Measurements from ENCODE around the gene NDUFS5. TPM values are rescaled to one million over a fixed set of nuclear protein-coding genes. Genes with fewer than 3 reads are reported as not detected.

The NDUFS5 gene
- total and polyA plus RNA-seq, 10 of the 15 experiments (the other 5 are each of a cell fraction or from before 2014, with no cell fraction given), result 240 to 1,578 (median 831) TPM

DNA sequence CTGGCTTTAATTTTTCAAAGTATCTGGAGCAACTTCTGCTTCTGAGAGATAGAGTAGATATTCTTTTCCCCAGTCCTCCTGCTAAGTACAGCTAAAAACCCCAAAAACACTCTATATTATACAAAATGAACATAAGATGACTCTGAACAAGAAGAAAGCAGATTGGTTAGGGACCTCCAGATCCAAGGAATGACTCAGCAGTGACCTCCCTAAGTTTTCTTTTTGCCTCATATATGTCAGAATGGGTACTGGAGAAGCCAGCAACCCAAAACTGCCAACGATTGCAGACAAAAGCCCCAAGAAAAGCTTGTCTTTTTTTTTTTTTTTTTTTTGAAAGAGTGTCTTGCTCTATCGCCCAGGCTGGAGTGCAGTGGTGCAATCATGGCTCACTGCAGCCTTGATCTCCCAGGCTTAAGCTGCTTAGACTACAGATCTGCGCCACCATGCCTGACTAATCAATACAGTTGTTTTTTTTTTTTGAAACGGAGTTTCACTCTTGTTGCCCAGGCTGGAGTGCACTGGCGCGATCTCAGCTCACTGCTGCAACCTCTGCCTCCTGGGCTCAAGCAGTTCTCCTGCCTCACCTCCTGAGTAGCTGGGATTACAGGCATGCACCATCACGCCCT is 22.7 kb downstream of the NDUFS5 start:
- no peak overlapping the region for H3K4me3 ChIP-seq
- DNase-seq (ENCODE audit: low read depth, low spot score), result no peak
- BruUV-seq (replicated peaks), result no TSS peak
- POLR2A ChIA-PET, result interaction anchor here (0.7 kb wide), 1 partner anchor 14 kb away, joined by 4 read pairs; no protein-coding TSS in a partner anchor
- H2AFZ ChIP-seq (ENCODE audit: control insufficient read depth, low read depth, low read length), result no peak overlapping the region
- H3K79me2 ChIP-seq (ENCODE audit: control insufficient read depth, insufficient read depth, low read length), result no peaks in the 10 kb centered on the region
- CTCF ChIA-PET, result interaction anchor here (0.6 to 1.4 kb wide), 2 partner anchors 17 to 192 kb away, joined by 3 read pairs; no protein-coding TSS in a partner anchor
- RAD21 ChIA-PET (ENCODE audit: unreplicated experiment), result interaction anchor here (0.7 to 1.1 kb wide), 2 partner anchors 153 to 219 kb away, joined by 3 read pairs; no protein-coding TSS in a partner anchor
- SMC1A ChIA-PET (ENCODE audit: uncharacterized antibody, unreplicated experiment), result interaction anchor here (0.6 to 1.2 kb wide), 2 partner anchors 22 to 43 kb away, joined by 3 read pairs; partner anchors contain the start of gene NDUFS5
- H3K4me1 ChIP-seq (ENCODE audit: control insufficient read depth, insufficient read depth, low read length), result peaks cover 13% of the 10 kb centered on the region
- H3K27me3 ChIP-seq (replicated peaks in 1 of 2; ENCODE audit: control insufficient read depth in 2 of 2, insufficient read depth in 2 of 2, low read length in 1 of 2), result no peaks in the 10 kb centered on the region
- no peak overlapping the region for H3K27ac ChIP-seq (ENCODE audit: control insufficient read depth, insufficient read depth)
- no peaks in the 10 kb centered on the region; a peak in 1 of 4 replicates for H3K36me3 ChIP-seq (ENCODE audit: control insufficient read depth in 2 of 2, insufficient read depth in 2 of 2, low read length in 1 of 2)
- in situ Hi-C loops (cut with MboI) (no loop called here), intact Hi-C loops (cut with micrococcal nuclease; ENCODE audit: unreplicated experiment) (no loop called here)
- whole genome bisulfite sequencing (ENCODE audit: insufficient coverage, insufficient replicate concordance, low lambda C conversion rate, missing lambda C conversion rate), result 1% methylated on average over 7 of the region's 7 CpGs
- no peaks in the 10 kb centered on the region for H4K20me1 ChIP-seq (ENCODE audit: control insufficient read depth, insufficient read depth)
- no peaks in the 10 kb centered on the region for H3K9me3 ChIP-seq (replicated peaks; ENCODE audit: control insufficient read depth, insufficient read depth, low read length)
- FAIRE-seq, result peak; percentile 7
- peak; percentile 43 for ATAC-seq
- H3K4me2 ChIP-seq (ENCODE audit: control insufficient read depth, insufficient read depth), result no peak overlapping the region
- H3K9ac ChIP-seq (ENCODE audit: control insufficient read depth, insufficient read depth, low read length), result no peak overlapping the region
- TF ChIP-seq PML (IDR thresholded peaks at IDR 0.05; ENCODE audit: low read length) (no peak), FOXM1 (IDR thresholded peaks at IDR 0.05; ENCODE audit: low read depth, low read length) (no peak), NRF1 (conservative IDR thresholded peaks at IDR 0.05; ENCODE audit: low read depth, low read length) (no peak), EP300 (IDR thresholded peaks at IDR 0.05; ENCODE audit: borderline replicate concordance in 1 of 2, control insufficient read depth in 1 of 2, low read depth in 2 of 2, low read length in 2 of 2) (no peak), ZBED1 (IDR thresholded peaks at IDR 0.05; ENCODE audit: borderline replicate concordance) (no peak), RELA (IDR thresholded peaks at IDR 0.05; ENCODE audit: borderline replicate concordance, partially characterized antibody) (no peak), SMAD1 (IDR thresholded peaks at IDR 0.05; ENCODE audit: low read depth, partially characterized antibody) (no peak), SUPT20H (IDR thresholded peaks at IDR 0.05; ENCODE audit: borderline replicate concordance, control insufficient read depth, low read depth, low read length) (no peak), KAT2A (conservative IDR thresholded peaks at IDR 0.05; ENCODE audit: control insufficient read depth, low read depth, low read length) (no peak), POU2F2 (IDR thresholded peaks at IDR 0.05; ENCODE audit: borderline replicate concordance, low read depth, low read length) (no peak), IRF4 (IDR thresholded peaks at IDR 0.05; ENCODE audit: low read depth, low read length) (no peak), TCF7 (IDR thresholded peaks at IDR 0.05; ENCODE audit: borderline replicate concordance) (no peak), CEBPB (IDR thresholded peaks at IDR 0.05; ENCODE audit: borderline replicate concordance in 1 of 2, low read depth in 2 of 2, low read length in 2 of 2) (no peak)
- TF ChIP-seq, protein P1, sequence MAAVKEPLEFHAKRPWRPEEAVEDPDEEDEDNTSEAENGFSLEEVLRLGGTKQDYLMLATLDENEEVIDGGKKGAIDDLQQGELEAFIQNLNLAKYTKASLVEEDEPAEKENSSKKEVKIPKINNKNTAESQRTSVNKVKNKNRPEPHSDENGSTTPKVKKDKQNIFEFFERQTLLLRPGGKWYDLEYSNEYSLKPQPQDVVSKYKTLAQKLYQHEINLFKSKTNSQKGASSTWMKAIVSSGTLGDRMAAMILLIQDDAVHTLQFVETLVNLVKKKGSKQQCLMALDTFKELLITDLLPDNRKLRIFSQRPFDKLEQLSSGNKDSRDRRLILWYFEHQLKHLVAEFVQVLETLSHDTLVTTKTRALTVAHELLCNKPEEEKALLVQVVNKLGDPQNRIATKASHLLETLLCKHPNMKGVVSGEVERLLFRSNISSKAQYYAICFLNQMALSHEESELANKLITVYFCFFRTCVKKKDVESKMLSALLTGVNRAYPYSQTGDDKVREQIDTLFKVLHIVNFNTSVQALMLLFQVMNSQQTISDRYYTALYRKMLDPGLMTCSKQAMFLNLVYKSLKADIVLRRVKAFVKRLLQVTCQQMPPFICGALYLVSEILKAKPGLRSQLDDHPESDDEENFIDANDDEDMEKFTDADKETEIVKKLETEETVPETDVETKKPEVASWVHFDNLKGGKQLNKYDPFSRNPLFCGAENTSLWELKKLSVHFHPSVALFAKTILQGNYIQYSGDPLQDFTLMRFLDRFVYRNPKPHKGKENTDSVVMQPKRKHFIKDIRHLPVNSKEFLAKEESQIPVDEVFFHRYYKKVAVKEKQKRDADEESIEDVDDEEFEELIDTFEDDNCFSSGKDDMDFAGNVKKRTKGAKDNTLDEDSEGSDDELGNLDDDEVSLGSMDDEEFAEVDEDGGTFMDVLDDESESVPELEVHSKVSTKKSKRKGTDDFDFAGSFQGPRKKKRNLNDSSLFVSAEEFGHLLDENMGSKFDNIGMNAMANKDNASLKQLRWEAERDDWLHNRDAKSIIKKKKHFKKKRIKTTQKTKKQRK (IDR thresholded peaks at IDR 0.05; ENCODE audit: low read depth, low read length), result no peak
- TF ChIP-seq, protein P2, sequence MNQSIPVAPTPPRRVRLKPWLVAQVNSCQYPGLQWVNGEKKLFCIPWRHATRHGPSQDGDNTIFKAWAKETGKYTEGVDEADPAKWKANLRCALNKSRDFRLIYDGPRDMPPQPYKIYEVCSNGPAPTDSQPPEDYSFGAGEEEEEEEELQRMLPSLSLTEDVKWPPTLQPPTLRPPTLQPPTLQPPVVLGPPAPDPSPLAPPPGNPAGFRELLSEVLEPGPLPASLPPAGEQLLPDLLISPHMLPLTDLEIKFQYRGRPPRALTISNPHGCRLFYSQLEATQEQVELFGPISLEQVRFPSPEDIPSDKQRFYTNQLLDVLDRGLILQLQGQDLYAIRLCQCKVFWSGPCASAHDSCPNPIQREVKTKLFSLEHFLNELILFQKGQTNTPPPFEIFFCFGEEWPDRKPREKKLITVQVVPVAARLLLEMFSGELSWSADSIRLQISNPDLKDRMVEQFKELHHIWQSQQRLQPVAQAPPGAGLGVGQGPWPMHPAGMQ (IDR thresholded peaks at IDR 0.05; ENCODE audit: borderline replicate concordance), result no peak
- TF ChIP-seq, protein P3, sequence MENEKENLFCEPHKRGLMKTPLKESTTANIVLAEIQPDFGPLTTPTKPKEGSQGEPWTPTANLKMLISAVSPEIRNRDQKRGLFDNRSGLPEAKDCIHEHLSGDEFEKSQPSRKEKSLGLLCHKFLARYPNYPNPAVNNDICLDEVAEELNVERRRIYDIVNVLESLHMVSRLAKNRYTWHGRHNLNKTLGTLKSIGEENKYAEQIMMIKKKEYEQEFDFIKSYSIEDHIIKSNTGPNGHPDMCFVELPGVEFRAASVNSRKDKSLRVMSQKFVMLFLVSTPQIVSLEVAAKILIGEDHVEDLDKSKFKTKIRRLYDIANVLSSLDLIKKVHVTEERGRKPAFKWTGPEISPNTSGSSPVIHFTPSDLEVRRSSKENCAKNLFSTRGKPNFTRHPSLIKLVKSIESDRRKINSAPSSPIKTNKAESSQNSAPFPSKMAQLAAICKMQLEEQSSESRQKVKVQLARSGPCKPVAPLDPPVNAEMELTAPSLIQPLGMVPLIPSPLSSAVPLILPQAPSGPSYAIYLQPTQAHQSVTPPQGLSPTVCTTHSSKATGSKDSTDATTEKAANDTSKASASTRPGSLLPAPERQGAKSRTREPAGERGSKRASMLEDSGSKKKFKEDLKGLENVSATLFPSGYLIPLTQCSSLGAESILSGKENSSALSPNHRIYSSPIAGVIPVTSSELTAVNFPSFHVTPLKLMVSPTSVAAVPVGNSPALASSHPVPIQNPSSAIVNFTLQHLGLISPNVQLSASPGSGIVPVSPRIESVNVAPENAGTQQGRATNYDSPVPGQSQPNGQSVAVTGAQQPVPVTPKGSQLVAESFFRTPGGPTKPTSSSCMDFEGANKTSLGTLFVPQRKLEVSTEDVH (IDR thresholded peaks at IDR 0.05; ENCODE audit: low read depth, partially characterized antibody), result no peak
